AML-193 (cell line): ENCODE results near the gene AUNIP.

Experiments
- DNase-seq, 2 experiments: peaks; one replicate each; lab custom pipeline; 2025; lab: John Stamatoyannopoulos, UW

AUNIP gene

GRCh38 chr1:25828491-25828890 is 30.8 kb downstream of the AUNIP start:
- DNase-seq = no peak

DNA sequence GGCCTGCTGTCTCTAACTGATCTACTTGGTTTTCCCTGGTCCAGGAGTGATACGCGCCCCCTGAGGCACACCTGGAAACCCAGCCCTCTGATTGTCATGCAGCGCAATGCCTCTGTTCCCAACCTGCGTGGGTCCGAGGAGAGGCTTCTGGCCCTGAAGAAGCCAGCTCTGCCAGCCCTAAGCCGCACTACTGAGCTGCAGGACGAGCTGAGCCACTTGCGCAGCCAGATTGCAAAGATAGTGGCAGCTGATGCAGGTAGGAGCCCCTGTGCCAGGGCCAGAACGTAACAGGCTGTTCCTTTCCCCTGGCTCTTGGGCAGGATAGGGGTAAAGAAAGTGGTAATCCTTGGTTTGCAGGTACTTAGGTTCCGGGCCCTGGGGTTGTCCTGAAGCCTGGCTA is 32.7 kb downstream of the AUNIP start:
- DNase-seq = no peak

DNA sequence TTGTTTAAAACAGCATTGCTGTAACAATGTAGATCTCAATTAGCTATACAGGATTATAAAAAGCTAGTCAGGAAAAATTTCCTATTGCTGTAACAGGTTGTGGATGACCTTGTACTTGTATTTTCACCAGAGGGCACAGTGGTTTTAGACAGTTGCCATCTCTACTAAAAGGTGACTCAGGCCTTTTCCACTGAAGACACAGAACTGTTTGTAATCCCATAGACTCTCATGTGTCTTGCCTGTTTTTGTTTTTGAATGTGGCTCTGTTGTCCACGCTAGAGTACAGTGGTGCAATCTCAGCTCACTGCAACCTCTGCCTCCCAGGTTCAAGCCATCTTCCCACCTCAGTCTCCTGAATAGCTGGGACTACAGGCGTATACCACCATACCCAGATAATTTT is 33.7 kb downstream of the AUNIP start:
- DNase-seq = peak; percentile 24 to 28

DNA sequence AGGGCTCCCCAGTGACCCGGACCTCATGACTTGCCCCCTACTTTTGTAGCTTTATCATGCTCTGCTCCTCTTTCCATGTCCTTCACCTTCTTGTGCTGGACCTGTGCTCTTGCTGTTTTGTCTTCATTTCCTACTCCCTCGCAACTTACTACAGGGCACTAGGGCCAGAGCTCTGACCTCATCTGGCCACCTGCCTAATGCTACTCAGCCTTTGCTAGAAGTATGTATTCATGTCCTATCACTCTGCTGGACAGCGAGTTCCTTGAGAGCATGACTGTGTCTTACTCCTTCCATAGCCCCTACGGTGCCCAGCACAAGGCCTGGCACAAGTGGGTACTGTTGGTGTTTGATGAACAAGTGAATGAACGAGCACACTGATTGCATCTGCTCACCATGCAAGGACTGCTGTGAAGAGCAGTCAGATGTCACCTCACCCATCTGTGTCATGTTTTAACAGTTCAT is 37.6 kb downstream of the AUNIP start:
- DNase-seq = no peak

- peak in 1 of 2 experiments; percentile 23 for DNase-seq
Measured at GRCh38 chr1:25821112-25821476, 38.2 kb downstream of the AUNIP start.

GRCh38 chr1:25820247-25821111 is 38.8 kb downstream of the AUNIP start:
- peak; percentile 50 to 68 for DNase-seq

DNA sequence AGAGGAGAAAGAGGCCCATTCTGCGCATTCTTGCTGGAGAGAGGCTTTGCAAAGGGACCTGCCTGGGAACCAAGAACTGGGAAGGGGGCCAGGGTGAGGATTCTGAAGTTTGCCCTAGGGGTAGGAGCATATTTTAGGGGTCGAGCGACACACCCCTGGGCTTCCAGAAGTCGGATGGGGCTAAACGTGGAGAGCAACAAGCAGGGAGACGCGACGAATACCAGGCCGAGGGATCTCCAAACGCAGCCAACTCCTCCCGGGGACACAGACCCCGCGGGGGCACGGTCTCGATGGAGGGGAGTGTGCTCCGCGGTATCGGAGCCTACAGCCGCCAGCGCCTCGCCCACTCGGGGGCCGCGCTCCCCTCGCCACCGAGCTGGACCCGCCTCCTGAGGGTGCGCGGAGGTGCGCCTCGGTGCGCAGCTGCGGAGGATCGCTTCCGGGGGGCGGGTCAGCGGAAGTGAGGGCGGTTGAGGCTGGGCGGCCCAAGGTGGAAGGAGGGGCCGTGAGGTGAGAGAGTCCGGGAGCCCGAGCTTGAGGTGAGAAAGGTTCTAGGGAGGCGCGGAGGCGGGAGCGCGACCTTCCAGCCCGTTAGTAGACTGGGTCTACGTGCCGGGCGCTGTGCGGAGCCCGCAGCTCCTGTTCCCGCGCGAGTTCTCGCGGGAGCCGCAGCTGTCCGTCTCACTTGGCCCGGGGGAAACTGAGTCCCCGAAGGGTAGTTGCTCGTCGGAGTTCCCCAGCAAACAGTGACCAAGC is 39.6 kb downstream of the AUNIP start, which contains the start of gene MTFR1L:
MTFR1L (plus strand) TSS at position 464 of the 756 bp plus-strand sequence. CDS start 3,151 bp downstream, outside the sequence.
- peak; percentile 55 to 60 for DNase-seq

- DNase-seq = no peak
Measured at GRCh38 chr1:25818569-25818968, 40.7 kb downstream of the AUNIP start.

GRCh38 chr1:25817840-25818501 is 41.3 kb downstream of the AUNIP start:
- no peak for DNase-seq

GRCh38 chr1:25816112-25816718 is 43.0 kb downstream of the AUNIP start:
- DNase-seq = no peak

GRCh38 chr1:25815208-25816111 is 43.8 kb downstream of the AUNIP start:
- no peak for DNase-seq

DNA sequence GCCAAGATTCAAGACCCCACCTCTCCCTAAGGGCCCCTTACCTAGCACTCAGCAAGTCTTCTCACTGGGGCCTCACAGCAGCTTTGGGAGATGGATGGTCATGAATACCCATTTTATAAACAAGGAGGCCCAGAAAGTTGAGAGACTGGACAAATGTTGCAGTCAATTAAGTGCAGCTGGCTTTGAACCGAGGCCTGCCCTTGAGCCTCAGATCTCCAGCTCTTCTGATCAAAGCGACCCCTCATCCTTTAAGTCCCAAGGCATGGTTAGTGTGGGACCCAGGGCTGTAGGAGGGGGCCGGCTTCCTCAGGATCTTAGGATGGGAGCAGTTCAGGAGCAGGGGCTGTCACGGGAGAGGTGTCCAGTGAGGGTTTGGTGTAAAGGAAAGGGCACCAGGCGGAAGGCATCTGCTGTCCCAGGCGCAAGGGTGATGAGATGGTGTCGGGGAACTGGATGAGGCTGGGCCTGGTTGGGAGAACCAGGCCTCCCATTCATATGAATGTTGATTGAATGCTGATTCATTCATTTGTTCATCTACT is 44.6 kb downstream of the AUNIP start:
- no peak for DNase-seq

GRCh38 chr1:25813734-25814471 is 45.4 kb downstream of the AUNIP start:
- DNase-seq = no peak

GRCh38 chr1:25813071-25813733 is 46.1 kb downstream of the AUNIP start:
- DNase-seq = no peak

- no peak for DNase-seq
Measured at GRCh38 chr1:25811384-25812082, 47.7 kb downstream of the AUNIP start.

GRCh38 chr1:25810341-25811299 is 48.6 kb downstream of the AUNIP start:
- peak; percentile 26 to 47 for DNase-seq

GRCh38 chr1:25809929-25810328 is 49.3 kb downstream of the AUNIP start:
- no peak for DNase-seq
